ENCODE data around the gene MGAT5.

MGAT5 gene

DNA sequence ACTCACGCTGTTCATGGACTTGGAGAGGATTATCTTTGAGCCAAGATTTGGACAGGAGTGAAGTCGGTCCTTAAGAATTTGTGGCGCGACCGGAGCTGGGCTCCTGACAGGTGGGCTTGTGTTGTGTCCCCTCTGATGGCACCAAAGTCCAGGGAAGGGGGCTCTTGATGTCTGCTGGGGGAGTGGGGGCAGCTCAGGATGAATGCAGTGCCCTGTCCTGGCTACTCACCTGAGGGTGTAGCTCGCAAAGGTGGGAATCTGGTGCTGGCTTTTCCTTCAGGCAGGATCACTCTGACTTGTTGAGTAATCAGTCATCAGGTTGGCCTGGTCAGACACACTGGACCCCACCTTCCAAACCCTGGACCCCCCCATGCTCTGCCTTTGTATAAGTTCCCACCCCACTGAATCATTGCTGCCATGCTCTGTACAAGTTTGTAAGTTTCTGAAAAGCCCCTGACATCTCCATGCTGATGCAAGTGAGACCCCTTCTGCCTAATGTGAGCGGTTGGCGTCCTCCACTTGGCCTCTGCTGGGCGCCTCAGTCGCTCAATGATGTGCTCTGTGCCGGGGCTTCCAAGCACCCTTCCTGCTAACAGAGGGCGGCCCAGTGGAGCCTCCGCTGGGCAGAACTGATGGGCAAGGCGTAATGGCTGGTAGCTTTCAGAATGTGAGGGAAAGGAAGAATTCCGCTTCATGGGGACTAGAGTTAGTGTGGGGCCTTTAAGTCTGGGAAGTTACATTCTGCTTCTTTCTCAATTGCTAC is 196.1 kb downstream of the MGAT5 start:
- no peak for DNase-seq (ENCODE audit: low read depth in 2 of 2)

DNA sequence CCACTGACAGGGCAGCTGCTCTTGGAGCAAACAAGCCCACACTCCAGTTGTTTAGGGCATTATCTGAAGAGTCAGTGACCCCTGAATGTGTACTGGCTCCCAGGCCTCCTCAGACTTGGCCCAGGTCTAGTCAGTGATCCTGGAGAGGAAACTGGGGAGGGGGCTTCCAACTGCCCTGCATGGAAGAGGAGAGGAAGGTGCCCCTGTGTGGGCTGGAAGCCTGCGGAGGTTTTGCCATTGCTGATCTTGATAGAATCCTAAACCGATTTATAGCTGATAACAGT is 197.4 kb downstream of the MGAT5 start:
- DNase-seq (ENCODE audit: low read depth in 2 of 2): no peak

DNA sequence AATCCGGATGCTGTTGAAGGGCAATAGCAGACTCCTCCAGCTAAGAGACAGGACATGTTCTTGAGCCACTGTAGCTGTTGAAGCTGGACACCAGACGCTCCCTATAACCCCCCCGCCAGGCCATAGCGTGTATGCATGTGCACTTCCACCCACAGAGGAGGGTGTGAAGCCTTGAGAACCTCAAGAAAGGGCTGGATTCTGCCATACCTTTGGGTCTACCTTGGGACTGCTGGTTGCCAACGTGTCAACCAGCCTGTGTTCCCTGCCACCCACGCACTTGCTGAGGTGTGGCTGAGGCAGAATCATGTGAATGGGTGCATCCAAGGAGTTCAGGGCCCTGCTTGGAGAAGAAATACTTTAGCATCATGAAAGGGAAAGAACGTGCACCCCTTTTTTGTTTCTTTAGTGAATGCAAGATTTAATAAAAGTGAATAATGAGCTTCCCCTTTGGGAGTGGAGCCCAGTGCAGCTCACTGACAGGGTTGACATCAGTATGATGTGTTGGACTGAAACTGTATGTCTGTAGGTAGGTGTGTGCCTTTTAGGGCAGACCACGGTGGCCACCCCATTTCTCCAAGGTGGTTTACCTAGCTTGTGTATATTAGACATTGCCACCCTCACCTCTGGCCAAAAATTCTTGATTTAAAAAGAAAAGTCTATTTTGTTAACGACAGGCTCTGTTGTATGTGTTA is 198.3 kb downstream of the MGAT5 start:
- DNase-seq (ENCODE audit: low read depth in 2 of 2): no peak

- no peak for DNase-seq (ENCODE audit: low read depth in 2 of 2)
Measured at GRCh38 chr2:134453476-134453875, 199.6 kb downstream of the MGAT5 start.

DNA sequence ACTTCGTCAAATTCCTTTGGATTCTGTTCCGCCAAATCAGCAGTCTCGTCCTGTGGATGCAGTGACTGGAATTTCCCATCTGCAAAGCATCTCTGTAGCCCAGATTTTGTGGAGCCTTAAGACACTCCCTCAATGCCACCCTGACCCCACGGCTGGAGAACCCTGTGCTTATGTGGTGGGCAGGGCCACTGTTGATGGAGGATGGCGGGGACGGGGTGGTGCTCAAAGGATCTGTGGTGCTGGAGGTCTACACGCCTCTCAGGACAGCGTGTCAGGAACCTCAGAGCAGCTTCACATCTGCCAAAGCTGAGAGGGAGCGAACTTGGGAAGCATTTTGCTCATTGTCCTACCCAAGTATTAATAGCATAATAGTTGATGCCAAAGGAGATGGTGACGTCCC is 200.1 kb downstream of the MGAT5 start:
- DNase-seq (ENCODE audit: low read depth in 2 of 2): no peak

GRCh38 chr2:134454426-134454825 is 200.6 kb downstream of the MGAT5 start:
- DNase-seq (ENCODE audit: low read depth in 2 of 2): no peak

- DNase-seq (ENCODE audit: low read depth in 2 of 2): no peak
Measured at GRCh38 chr2:134454931-134455330, 201.1 kb downstream of the MGAT5 start.

GRCh38 chr2:134455426-134455825 is 201.6 kb downstream of the MGAT5 start:
- no peak for DNase-seq (ENCODE audit: low read depth in 2 of 2)

DNA sequence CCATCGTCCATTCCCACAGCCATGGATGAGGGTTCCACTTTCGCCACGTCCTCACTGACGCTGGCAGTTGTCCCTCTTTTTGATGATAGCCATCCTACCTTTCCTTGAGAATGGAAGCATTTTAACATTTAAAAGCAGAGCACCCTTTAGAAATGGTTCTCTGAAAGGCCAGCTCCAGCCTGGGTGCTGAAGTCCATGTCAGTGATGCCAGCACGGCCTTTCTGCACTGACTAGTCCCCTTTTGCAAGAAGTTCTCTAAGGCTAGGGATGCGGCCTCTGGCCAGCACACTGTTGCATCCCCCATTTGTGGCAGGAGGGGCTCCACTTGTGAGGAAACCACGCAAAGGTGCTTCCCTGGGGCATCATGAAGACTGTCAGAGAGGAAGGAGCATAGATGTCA is 203.5 kb downstream of the MGAT5 start:
- no peak for DNase-seq (ENCODE audit: low read depth in 2 of 2)

DNA sequence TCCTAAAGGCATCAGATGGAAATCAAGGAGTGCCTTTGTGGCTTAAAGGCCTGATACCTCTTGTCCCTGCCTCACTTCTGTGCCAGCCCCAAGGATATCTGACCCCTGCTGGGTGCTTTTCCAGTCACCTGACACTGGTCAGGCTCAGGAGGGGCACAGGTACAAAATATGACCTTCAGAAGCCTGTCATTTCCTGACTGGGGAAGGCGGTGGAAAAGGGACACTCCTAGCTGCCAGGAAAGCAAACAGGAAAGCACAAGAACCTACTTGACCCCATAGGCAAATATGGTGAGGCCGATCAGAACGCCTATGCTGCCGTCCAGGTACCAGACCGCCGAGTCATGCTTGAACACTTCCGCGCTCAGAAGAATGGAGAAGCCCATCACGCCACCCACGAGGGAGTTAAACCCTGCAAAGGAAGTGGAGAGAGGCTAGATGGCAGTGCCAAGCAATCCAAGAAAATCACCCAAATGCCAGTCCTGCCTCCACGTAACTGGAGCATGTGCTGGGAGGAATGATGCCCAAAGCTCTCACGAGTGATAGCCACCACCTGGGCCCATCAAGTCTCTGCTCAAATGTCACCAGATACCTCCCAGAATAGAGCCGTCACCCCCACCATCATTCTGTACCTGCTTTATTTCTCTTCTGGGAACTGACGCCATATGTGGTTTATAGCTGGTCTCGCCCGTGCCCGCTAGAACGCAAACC is 204.0 kb downstream of the MGAT5 start:
- no peak for DNase-seq (ENCODE audit: low read depth in 2 of 2)

- DNase-seq (ENCODE audit: low read depth in 2 of 2): no peak
Measured at GRCh38 chr2:134458473-134458853, 204.6 kb downstream of the MGAT5 start.

DNA sequence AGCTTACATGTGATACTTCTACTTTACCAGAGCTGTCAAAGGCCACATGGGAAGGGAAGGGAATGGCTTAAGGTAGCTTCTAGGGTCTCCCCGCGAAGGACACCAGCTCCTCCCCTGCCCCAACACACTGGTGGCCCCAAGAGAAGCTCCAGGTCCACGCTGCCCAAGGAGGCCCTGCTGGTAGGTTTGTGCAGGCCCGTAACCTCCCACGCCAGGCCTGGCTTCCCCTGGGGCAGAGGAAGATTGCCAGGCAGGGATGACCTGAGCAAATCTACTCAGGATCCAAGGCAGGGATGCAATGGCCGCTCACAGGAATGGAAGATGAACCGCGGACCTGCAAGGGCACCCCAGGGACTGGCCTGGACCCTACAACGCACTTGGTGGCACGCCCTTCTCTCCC is 205.1 kb downstream of the MGAT5 start:
- no peak for DNase-seq (ENCODE audit: low read depth in 2 of 2)

GRCh38 chr2:134459706-134460406 is 206.0 kb downstream of the MGAT5 start:
- no peak for DNase-seq (ENCODE audit: low read depth in 2 of 2)

DNA sequence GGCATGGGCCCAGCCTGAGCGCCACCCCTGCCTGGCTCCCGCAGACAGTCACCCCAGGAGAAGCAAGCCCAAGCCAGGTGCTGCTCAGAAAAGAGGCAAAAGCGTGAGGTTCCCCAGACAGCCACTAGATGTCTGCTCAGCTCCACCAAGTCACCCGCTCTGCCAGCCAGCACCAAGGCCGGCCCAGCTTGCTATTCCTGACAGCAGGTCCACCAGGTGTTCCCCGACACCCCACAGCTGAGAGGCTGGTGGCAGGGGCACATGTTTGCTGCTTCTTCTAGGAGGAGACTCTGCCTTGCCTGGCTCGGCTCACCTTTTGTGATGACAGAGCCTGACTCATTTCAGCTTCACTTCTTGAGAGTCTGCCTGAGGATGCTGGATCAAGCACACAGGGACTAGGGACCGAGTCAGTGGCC is 206.7 kb downstream of the MGAT5 start:
- no peak for DNase-seq (ENCODE audit: low read depth in 2 of 2)

GRCh38 chr2:134461511-134461910 is 207.6 kb downstream of the MGAT5 start:
- no peak for DNase-seq (ENCODE audit: low read depth in 2 of 2)

- DNase-seq (ENCODE audit: low read depth in 2 of 2): no peak
Measured at GRCh38 chr2:134462275-134462674, 208.4 kb downstream of the MGAT5 start.

- DNase-seq (ENCODE audit: low read depth in 2 of 2): no peak
Measured at GRCh38 chr2:134462791-134463698, 209.2 kb downstream of the MGAT5 start.

DNA sequence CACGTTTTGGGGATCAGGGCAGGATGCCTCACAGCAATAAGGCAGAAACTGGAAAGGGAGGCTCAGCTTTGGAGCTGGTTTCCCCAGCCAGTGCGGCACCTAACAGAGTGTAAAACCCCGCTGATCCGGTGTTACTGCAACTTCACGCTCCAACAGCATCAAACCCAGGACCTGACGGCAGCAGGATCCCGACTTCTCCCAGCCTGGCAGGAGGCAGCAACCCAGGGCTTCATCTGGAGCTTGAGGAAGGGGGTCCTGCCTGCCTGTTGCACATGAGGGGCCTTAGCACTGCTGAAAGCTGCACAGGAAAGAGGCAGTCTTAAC is 209.8 kb downstream of the MGAT5 start:
- no peak for DNase-seq (ENCODE audit: low read depth in 2 of 2)

- DNase-seq (ENCODE audit: low read depth in 2 of 2): no peak
Measured at GRCh38 chr2:134465228-134466105, 211.6 kb downstream of the MGAT5 start.

GRCh38 chr2:134466141-134466540 is 212.3 kb downstream of the MGAT5 start:
- DNase-seq (ENCODE audit: low read depth in 2 of 2): no peak

- DNase-seq (ENCODE audit: low read depth in 2 of 2): no peak
Measured at GRCh38 chr2:134468164-134468563, 214.3 kb downstream of the MGAT5 start.

Data from fibroblast of skin of left biceps (primary cell).